Stomach (tissue), 9 donors: ENCODE data around the gene ZNF391. TPM values are rescaled to one million over a fixed set of nuclear protein-coding genes. Genes with fewer than 3 reads are reported as not detected.

ENCODE experiments used
- DNase-seq, 2 donors: peaks; one replicate each; pipeline versions ENCODE4 v3.0.0 to v3.0.0-alpha.2; 2013 to 2019
- H3K27ac ChIP-seq, 5 donors: fragments of 200-600 bp in 4 of 5; sonication (generic) in 4 of 5; one replicate each; pipeline ENCODE4 v1.5.1; 2013 to 2019; ENCODE audit warnings: mild to moderate bottlenecking in 1 of 5, moderate library complexity in 1 of 5
- H3K27me3 ChIP-seq, 3 donors: fragments of 200-600 bp; sonication (generic); one replicate each; pipeline ENCODE4 v1.5.1; 2017 to 2019; ENCODE audit warnings: mixed run types in 1 of 3
- H3K36me3 ChIP-seq, 4 donors: fragments of 200-600 bp; sonication (generic); 1 replicate in 3 of 4; 2 replicates in 1 of 4; pipeline ENCODE4 v1.5.1; 2016 to 2019
- H3K4me1 ChIP-seq, 4 donors: fragments of 200-600 bp; sonication (generic); one replicate each; pipeline ENCODE4 v1.5.1; 2016 to 2019
- H3K4me3 ChIP-seq, 4 donors: fragments of 200-600 bp; sonication (generic) in 3 of 4; one replicate each; pipeline ENCODE4 v1.5.1; 2016 to 2019; ENCODE audit warnings: mild to moderate bottlenecking in 1 of 4
- H3K9me3 ChIP-seq, 4 donors: fragments of 200-600 bp; sonication (generic); one replicate each; pipeline ENCODE4 v1.5.1; 2016 to 2019
- CTCF ChIP-seq, 7 experiments: fragments of 450-650 bp in 4 of 7; fragments of 200-600 bp in 3 of 7; sonication (generic) in 3 of 7; IDR thresholded peaks; one replicate each; pipeline ENCODE4 v1.5.1; 2016 to 2019; ENCODE audit warnings: antibody characterized with exemption in 7 of 7, control low read depth in 2 of 7, mild to moderate bottlenecking in 1 of 7
- EP300 ChIP-seq: sonication (generic); formaldehyde crosslinking; IDR thresholded peaks from one replicate; pipeline ENCODE4 v1.6.1; 2017; ENCODE audit warnings: antibody characterized with exemption
- POLR2A ChIP-seq, 4 donors: fragments of 450-650 bp; IDR thresholded peaks; one replicate each; pipeline ENCODE4 v1.6.1; 2016; ENCODE audit warnings: antibody characterized with exemption in 4 of 4, control low read depth in 2 of 4, mild to moderate bottlenecking in 1 of 4, moderate library complexity in 1 of 4
- POLR2AphosphoS5 ChIP-seq, 3 donors: sonication (generic); formaldehyde crosslinking; IDR thresholded peaks; one replicate each; pipeline ENCODE4 v1.6.1; 2016; ENCODE audit warnings: antibody characterized with exemption in 3 of 3
- WGBS, 5 donors: extraction: QIAGEN DNeasy Blood & Tissue Kit in 3 of 5; methylation state at CpG; one replicate each; pipeline versions ENCODE4 v1.1.5 to v1.1.7; 2013 to 2018; 5-methylcytosine and 5-hydroxymethylcytosine counted together
- intact Hi-C: fragments of 100-400 bp; cut with DNase I; formaldehyde crosslinking; loops from one replicate; pipeline ENCODE4 v1.15.1; 2023; ENCODE audit warnings: low total_unique reads
- polyA plus RNA-seq, 3 donors: library from polyadenylated mRNA; stranded (reverse); fragments of 200-250 nt; gene quantifications; one replicate each; pipeline ENCODE4 v1.2.3, GENCODE V29; 2013
- total RNA-seq, 5 donors: library from RNA; depleted of rRNA; stranded (reverse); fragments of >200 nt; gene quantifications; one replicate each; pipeline versions ENCODE4 v1.1.0 to v1.2.3, GENCODE V29; 2014 to 2016
- donor health status: healthy with polysubstance abuse.
- donor health status: Bipolar disorder and iron deficiency.
- donor health status: healthy.

The ZNF391 gene
- total and polyA plus RNA-seq, 8 donors: under 0.01 to 1.9 (median 0.82) TPM

GRCh38 chr6:27428966-27429365 is 40.4 kb downstream of the ZNF391 start:
- Histone ChIP-seq H3K9me3 (peaks cover 3 to 42% (median 12%) of the 10 kb centered on the region in 4 donors), H3K4me1 (no peaks in the 10 kb centered on the region), H3K27me3 (no peaks in the 10 kb centered on the region), H3K4me3 (no peak overlapping the region), H3K36me3 (no peaks in the 10 kb centered on the region), H3K27ac (no peak overlapping the region)
- intact Hi-C loops: no loop called here
- WGBS, 5 donors: 77 to 86% (median 80%) methylated on average over 2 of the region's 2 CpGs
- TF ChIP-seq POLR2AphosphoS5 (IDR thresholded peaks at IDR 0.05) (no peak), CTCF (IDR thresholded peaks at IDR 0.05) (no peak)
- no peak for DNase-seq

GRCh38 chr6:27433714-27434113 is 45.2 kb downstream of the ZNF391 start:
- DNase-seq: no peak
- no peaks in the 10 kb centered on the region for H3K36me3 ChIP-seq
- H3K27me3 ChIP-seq: no peaks in the 10 kb centered on the region
- no peak overlapping the region for H3K27ac ChIP-seq
- WGBS, 5 donors: 71 to 92% (median 88%) methylated on average over 1 of the region's 1 CpG
- intact Hi-C loops: no loop called here
- H3K4me1 ChIP-seq: no peaks in the 10 kb centered on the region
- H3K9me3 ChIP-seq: peaks cover 3 to 57% (median 21%) of the 10 kb centered on the region in 4 donors
- H3K4me3 ChIP-seq: no peak overlapping the region
- TF ChIP-seq POLR2A (IDR thresholded peaks at IDR 0.05) (no peak), EP300 (no peak), CTCF (IDR thresholded peaks at IDR 0.05) (no peak), POLR2AphosphoS5 (IDR thresholded peaks at IDR 0.05) (no peak)

- Histone ChIP-seq H3K4me3 (no peak overlapping the region), H3K36me3 (no peaks in the 10 kb centered on the region), H3K27ac (no peak overlapping the region), H3K4me1 (no peaks in the 10 kb centered on the region), H3K9me3 (peaks cover 0 to 59% (median 21%) of the 10 kb centered on the region in 4 donors), H3K27me3 (no peaks in the 10 kb centered on the region)
- TF ChIP-seq POLR2A (IDR thresholded peaks at IDR 0.05): no peak
- no peak for DNase-seq
- 96 to 99% (median 96%) methylated on average over 4 of the region's 4 CpGs for WGBS, 5 donors
- intact Hi-C loops: no loop called here
Observed at GRCh38 chr6:27439371-27439770, 50.8 kb downstream of the ZNF391 start.

- TF ChIP-seq POLR2A (IDR thresholded peaks at IDR 0.05): no peak
- TF ChIP-seq EP300: no peak
- Histone ChIP-seq H3K9me3 (peaks cover 0 to 61% (median 30%) of the 10 kb centered on the region in 4 donors), H3K4me1 (no peaks in the 10 kb centered on the region), H3K27ac (no peak overlapping the region), H3K4me3 (no peak overlapping the region), H3K27me3 (no peaks in the 10 kb centered on the region), H3K36me3 (peaks cover 0 to under 1% (median 0%) of the 10 kb centered on the region in 4 donors)
- no peak for DNase-seq
- WGBS, 5 donors: 82 to 89% (median 84%) methylated on average over 3 of the region's 3 CpGs
- intact Hi-C loops: no loop called here
Observed at GRCh38 chr6:27441001-27441400, 52.4 kb downstream of the ZNF391 start.

- WGBS, 5 donors: 83 to 97% (median 90%) methylated on average over 1 of the region's 1 CpG
- intact Hi-C loops: no loop called here
- TF ChIP-seq EP300: no peak
- no peak for TF ChIP-seq POLR2A (IDR thresholded peaks at IDR 0.05)
- no peak for TF ChIP-seq CTCF (IDR thresholded peaks at IDR 0.05)
- TF ChIP-seq POLR2AphosphoS5 (IDR thresholded peaks at IDR 0.05): no peak
- Histone ChIP-seq H3K27ac (no peak overlapping the region), H3K4me1 (no peaks in the 10 kb centered on the region), H3K27me3 (no peaks in the 10 kb centered on the region), H3K4me3 (no peak overlapping the region), H3K36me3 (peaks cover 0 to 17% (median 1%) of the 10 kb centered on the region in 4 donors), H3K9me3 (peaks cover 0 to 76% (median 44%) of the 10 kb centered on the region in 4 donors)
- no peak for DNase-seq
Observed at GRCh38 chr6:27442932-27443331, 54.4 kb downstream of the ZNF391 start.
